Right cardiac atrium (tissue), 5 donors: ENCODE measurements around the gene TMCC1. TPM values are rescaled to one million over a fixed set of nuclear protein-coding genes. Genes with fewer than 3 reads are reported as not detected.

ENCODE experiments used
- ATAC-seq, 2 donors: fragments of 200-7000 bp; cut with Tn5 transposase; one replicate each; pipeline versions ENCODE4 v1.8.0 to v1.9.1; 2020; ENCODE audit warnings: moderate library complexity in 2 of 2, mild to moderate bottlenecking in 1 of 2
- DNase-seq, 3 donors: peaks; one replicate each; pipeline ENCODE4 v3.0.0-alpha.2; 2020
- H3K27ac ChIP-seq: one replicate; pipeline ENCODE4 v1.5.1; 2013; ENCODE audit warnings: mild to moderate bottlenecking, low read length, control low read depth, moderate library complexity
- H3K27me3 ChIP-seq: one replicate; pipeline ENCODE4 v1.6.1; 2013; ENCODE audit not compliant: control insufficient read depth, insufficient read depth
- H3K4me1 ChIP-seq: one replicate; pipeline ENCODE4 v1.6.1; 2013; ENCODE audit warnings: low read length; ENCODE audit not compliant: control insufficient read depth, insufficient read depth
- H3K4me3 ChIP-seq: one replicate; pipeline ENCODE4 v1.5.1; 2013; ENCODE audit warnings: low read length, control low read depth
- H3K9me3 ChIP-seq: one replicate; pipeline ENCODE4 v1.6.1; 2013; ENCODE audit warnings: low read length; ENCODE audit not compliant: control insufficient read depth
- WGBS: extraction: QIAGEN DNeasy Blood & Tissue Kit; methylation state at CpG from one replicate; pipeline ENCODE4 v1.1.7; 2013; 5-methylcytosine and 5-hydroxymethylcytosine counted together
- intact Hi-C, 4 donors: fragments of 100-400 bp; cut with DNase I; formaldehyde crosslinking; loops; one replicate each; pipeline versions ENCODE4 v1.11.0 to v1.14.0; 2022 to 2023
- polyA plus RNA-seq: library from polyadenylated mRNA; stranded (reverse); fragments of 200-250 nt; gene quantifications from one replicate; pipeline ENCODE4 v1.2.3, GENCODE V29; 2013
- total RNA-seq, 4 donors: library from RNA; stranded (reverse); fragmentation: NEBNext Ultra II Directional; extraction: Animal tissue kit (Norgen Biotek cat#: 25700); gene quantifications; one replicate each; pipeline ENCODE4 v1.2.1, GENCODE V29; 2021
- donor health status: healthy with polysubstance abuse.
- donor health status: DM: no; HTN: yes; CAD: no.
- donor health status: DM: no; HTN: no; CAD: no.
- donor health status: DM: no; HTN: yes; CAD: no; lungs with severe emphysema.
- donor health status: DM: yes; HTN: yes; CAD: no.

Gene TMCC1
- total and polyA plus RNA-seq, 5 donors, result 12.9 to 45.0 (median 42.9) TPM

- WGBS, result 84% methylated on average over 3 of the region's 3 CpGs
- no peak for ATAC-seq
- no peak for DNase-seq
- Histone ChIP-seq H3K27ac (no peak overlapping the region), H3K9me3 (no peaks in the 10 kb centered on the region), H3K4me1 (peaks cover 1% of the 10 kb centered on the region), H3K4me3 (no peak overlapping the region), H3K27me3 (no peaks in the 10 kb centered on the region)
- intact Hi-C loops, result no loop called here
Observed at GRCh38 chr3:129812589-129812988, 80.9 kb downstream of the TMCC1 start.

GRCh38 chr3:129809297-129809696, 84.2 kb downstream of the TMCC1 start:
- intact Hi-C loops, result loop anchor here in 1 of 4 donors (10.0 kb wide), 1 partner anchor 54 kb away; no protein-coding TSS in a partner anchor
- no peak for ATAC-seq

GRCh38 chr3:129796146-129796545, 97.4 kb downstream of the TMCC1 start:
- no peak overlapping the region for H3K27ac ChIP-seq
- H3K4me1 ChIP-seq, result peaks cover 8% of the 10 kb centered on the region
- H3K4me3 ChIP-seq, result no peak overlapping the region
- H3K9me3 ChIP-seq, result no peaks in the 10 kb centered on the region
- 96% methylated on average over 4 of the region's 4 CpGs for WGBS
- H3K27me3 ChIP-seq, result no peaks in the 10 kb centered on the region
- no peak for DNase-seq
- intact Hi-C loops, result no loop called here
- ATAC-seq, result no peak

More at GRCh38 chr3:129809297-129809696, 84.2 kb downstream of the TMCC1 start:
- Histone ChIP-seq H3K4me1 (peaks cover 1% of the 10 kb centered on the region), H3K27ac (no peak overlapping the region), H3K4me3 (no peak overlapping the region), H3K9me3 (no peaks in the 10 kb centered on the region), H3K27me3 (no peaks in the 10 kb centered on the region)
- no peak for DNase-seq

DNA sequence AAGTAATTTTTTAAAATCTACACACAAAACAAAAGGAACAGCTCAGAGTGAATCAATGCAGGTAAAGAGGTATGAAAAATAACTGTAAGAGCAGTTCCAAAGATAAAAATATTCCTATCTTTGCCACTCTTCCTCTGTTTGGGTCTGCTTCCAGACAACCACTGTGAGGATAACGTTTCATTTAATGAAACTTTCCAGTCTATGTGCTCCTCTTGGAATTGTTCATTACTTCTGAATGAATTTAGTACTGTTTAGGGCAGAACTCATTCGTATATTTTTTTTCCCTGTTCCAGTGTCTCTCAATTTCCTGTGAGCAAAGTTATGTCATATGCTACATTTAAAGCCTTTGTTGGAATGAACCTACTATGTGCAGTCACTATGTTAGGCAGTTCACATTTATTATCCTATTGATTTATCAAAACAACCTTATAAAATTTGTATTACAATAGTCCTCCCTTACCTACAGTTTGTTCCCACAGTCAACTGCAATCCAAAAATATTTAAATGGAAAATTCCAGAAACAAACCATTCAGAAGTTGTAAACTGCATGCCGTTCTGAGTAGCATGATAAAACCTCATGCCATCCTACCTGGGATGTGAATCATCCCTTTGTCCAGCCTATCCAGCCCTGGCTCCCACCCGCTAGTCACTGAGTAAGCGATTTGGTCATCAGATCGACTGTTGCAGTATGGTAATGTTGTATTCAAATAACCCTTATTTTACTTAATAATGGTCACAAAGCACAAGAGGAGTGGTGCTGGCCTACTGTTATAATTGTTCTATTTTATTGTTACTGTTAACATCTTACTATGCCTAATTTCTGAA, 98.1 kb downstream of the TMCC1 start:
- Histone ChIP-seq H3K4me1 (peaks cover 8% of the 10 kb centered on the region), H3K27me3 (no peaks in the 10 kb centered on the region), H3K27ac (no peak overlapping the region), H3K4me3 (no peak overlapping the region), H3K9me3 (no peaks in the 10 kb centered on the region)
- intact Hi-C loops, result no loop called here
- DNase-seq, result no peak
- ATAC-seq, result no peak
- 81% methylated on average over 6 of the region's 6 CpGs for WGBS

DNA sequence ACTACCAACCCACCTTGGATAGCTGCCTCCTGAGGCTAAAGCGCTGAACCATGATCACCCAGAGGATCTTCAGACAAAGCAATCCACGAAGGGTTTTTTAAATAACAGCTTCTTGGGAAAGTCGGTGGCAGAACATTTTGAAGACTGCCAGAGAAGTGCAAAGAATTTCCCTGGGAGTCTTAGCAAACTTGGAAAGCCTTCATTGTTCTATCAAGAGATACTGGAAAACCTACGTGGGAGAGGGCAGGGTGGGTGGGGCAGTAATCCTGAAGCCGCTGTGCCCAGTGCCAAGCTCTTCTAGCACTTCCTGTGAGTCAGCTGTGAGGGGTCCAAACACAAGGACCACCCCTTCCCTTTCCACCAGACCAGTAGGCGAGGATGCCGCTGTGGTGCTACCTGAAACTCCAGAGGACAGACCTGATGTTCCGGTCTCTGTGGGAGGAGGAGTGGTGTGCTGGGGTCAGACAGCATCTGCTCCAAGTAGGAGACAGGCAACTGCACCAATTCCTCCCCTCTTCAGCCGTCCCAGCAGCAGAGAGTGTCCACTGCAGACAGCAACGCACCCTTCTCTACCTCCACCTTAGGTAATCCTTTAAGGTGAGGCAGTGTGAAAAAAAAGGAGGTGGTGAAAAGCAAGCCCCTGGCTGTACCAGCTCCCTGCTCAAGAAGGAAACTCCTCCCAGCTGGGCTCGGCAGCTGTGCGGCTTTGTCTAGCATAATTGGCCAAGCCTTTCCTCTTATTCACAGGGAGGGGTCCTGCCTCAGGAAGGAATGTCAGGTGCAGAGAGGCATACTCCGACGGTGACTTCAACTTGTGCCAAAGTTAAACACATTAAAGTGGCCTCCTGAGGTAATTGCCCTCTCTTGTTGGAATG, 99.0 kb downstream of the TMCC1 start:
- WGBS, result 30% methylated on average over 14 of the region's 14 CpGs
- H3K27ac ChIP-seq, result peak overlapping the region; percentile 50
- H3K4me1 ChIP-seq, result peaks cover 8% of the 10 kb centered on the region
- H3K27me3 ChIP-seq, result no peaks in the 10 kb centered on the region
- DNase-seq (peak; percentile 39 to 68 (median 65)), ATAC-seq (peak; percentile 79 to 93)
- peak overlapping the region; percentile 2 for H3K4me3 ChIP-seq
- H3K9me3 ChIP-seq, result no peaks in the 10 kb centered on the region
- intact Hi-C loops, result no loop called here

DNA sequence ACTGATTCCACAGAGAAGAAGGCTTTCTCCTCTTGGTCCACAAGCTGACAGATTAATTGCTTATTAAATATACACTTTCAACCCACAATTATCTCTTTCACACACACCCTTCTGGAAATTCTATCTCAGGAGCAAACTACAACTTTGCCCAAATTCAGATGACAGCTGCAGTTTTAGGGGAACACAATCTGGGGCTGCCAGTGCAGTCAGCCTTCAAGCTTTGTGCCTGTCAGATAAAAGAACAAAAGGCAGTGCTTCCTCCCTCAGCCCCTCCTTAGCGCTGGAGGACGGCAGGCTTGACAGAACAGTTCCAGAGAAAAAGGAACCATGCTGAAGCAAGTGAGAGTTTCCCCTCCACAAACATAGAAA, 99.6 kb downstream of the TMCC1 start:
- ATAC-seq, result peak; percentile 64 to 90
- H3K4me3 ChIP-seq, result no peak overlapping the region
- DNase-seq, result peak in 2 of 3 donors; percentile 17 to 51

DNA sequence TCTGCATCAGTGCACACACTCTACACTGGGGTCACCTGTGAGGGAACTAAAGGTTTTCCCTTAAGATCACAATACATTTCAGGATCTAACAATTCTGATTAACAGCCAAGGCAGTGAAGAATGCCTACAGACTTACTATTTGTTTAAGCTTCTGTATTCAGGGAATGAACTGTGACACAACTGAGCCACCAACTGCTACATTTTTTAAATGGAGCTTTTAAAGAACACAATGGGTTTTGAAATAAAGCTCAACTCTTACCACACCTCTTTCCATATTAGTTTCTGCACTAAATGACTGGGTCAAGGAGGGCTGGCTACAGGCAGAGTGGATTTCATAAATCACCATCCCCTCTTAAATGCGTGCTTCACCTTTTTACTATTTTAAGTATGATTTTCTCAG, 100.2 kb downstream of the TMCC1 start:
- DNase-seq (no peak), ATAC-seq (peak in 1 of 2 donors; percentile 11)
- H3K4me3 ChIP-seq, result no peak overlapping the region
- intact Hi-C loops, result no loop called here
- 93% methylated on average over 1 of the region's 1 CpG for WGBS
- H3K4me1 ChIP-seq, result peaks cover 8% of the 10 kb centered on the region
- no peak overlapping the region for H3K27ac ChIP-seq
- no peaks in the 10 kb centered on the region for H3K9me3 ChIP-seq
- no peaks in the 10 kb centered on the region for H3K27me3 ChIP-seq

More for the DNA sequence above, 99.6 kb downstream of the TMCC1 start:
- 10% methylated on average over 2 of the region's 2 CpGs for WGBS
- intact Hi-C loops, result no loop called here
- Histone ChIP-seq H3K4me1 (peaks cover 8% of the 10 kb centered on the region), H3K27ac (peak overlapping the region; percentile 43), H3K9me3 (no peaks in the 10 kb centered on the region), H3K27me3 (no peaks in the 10 kb centered on the region)

DNA sequence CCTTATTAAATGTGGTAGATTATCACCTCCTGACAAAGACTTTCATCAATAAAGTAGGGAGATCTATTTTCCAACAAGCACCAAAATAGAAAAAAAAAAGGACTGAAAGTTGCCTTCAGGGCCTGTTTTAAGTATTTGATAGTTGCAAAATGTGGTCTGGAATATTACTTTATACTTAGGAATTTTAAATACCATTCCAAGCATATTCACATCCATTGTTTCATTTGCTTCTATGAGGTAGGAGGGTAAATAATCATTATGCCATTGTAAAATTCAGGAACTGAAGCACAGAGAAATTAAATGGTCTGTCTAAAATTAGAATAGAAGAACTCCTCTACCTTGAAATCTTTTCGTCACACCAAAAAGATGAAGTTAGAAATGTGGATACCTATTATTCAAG, 110.0 kb downstream of the TMCC1 start:
- intact Hi-C loops, result no loop called here
- H3K27ac ChIP-seq, result no peak overlapping the region
- ATAC-seq (no peak), DNase-seq (no peak)
- no peaks in the 10 kb centered on the region for H3K4me1 ChIP-seq
- WGBS, result 78% methylated on average over 1 of the region's 1 CpG
- H3K9me3 ChIP-seq, result no peaks in the 10 kb centered on the region
- no peak overlapping the region for H3K4me3 ChIP-seq
- no peaks in the 10 kb centered on the region for H3K27me3 ChIP-seq

- intact Hi-C loops, result no loop called here
- 77% methylated on average over 2 of the region's 2 CpGs for WGBS
Observed at GRCh38 chr3:129778871-129779270, 114.6 kb downstream of the TMCC1 start.

GRCh38 chr3:129777806-129778205, 115.7 kb downstream of the TMCC1 start:
- Histone ChIP-seq H3K27me3 (no peaks in the 10 kb centered on the region), H3K9me3 (no peaks in the 10 kb centered on the region), H3K4me1 (no peaks in the 10 kb centered on the region), H3K4me3 (no peak overlapping the region), H3K27ac (no peak overlapping the region)
- no peak for DNase-seq
- WGBS, result 61% methylated on average over 4 of the region's 4 CpGs
- ATAC-seq, result no peak
- intact Hi-C loops, result no loop called here

More at GRCh38 chr3:129778871-129779270, 114.6 kb downstream of the TMCC1 start:
- DNase-seq (no peak), ATAC-seq (no peak)
- H3K4me1 ChIP-seq, result no peaks in the 10 kb centered on the region
- no peaks in the 10 kb centered on the region for H3K9me3 ChIP-seq
- no peak overlapping the region for H3K4me3 ChIP-seq
- no peaks in the 10 kb centered on the region for H3K27me3 ChIP-seq
- H3K27ac ChIP-seq, result no peak overlapping the region

DNA sequence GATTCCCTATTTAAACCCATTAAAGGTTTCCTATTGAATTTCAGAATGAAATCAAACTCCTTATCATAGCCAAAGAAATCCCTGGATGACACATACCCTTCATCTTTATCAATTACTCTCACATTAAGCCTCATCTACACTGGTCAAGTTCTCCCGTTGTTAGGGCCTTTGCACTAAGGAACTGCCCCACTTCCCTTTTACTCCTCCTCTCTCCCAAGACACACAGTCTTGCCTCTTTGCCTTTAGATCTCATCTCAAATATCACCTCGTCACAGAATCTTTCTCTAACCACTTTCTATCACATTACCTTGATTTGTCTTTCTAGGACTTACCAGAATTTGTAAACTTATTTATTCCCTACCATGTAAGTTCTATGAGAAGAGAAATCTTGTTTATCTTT, 117.6 kb downstream of the TMCC1 start:
- no peak overlapping the region for H3K4me3 ChIP-seq
- intact Hi-C loops, result no loop called here
- no peak for DNase-seq
- H3K4me1 ChIP-seq, result no peaks in the 10 kb centered on the region
- H3K27ac ChIP-seq, result no peak overlapping the region
- no peak for ATAC-seq
- H3K27me3 ChIP-seq, result no peaks in the 10 kb centered on the region
- WGBS, result 79% methylated on average over 2 of the region's 2 CpGs
- H3K9me3 ChIP-seq, result no peaks in the 10 kb centered on the region
